Spleen (tissue), 11 donors: ENCODE results near the gene PALM3. TPM values are rescaled to one million over a fixed set of nuclear protein-coding genes. Genes with fewer than 3 reads are reported as not detected.

ENCODE experiments used
- DNase-seq: peaks from one replicate; pipeline ENCODE4 v3.0.0-alpha.2; 2020
- H3K27ac ChIP-seq, 8 donors: fragments of 200-600 bp; sonication (generic) in 7 of 8; 1 replicate in 4 of 8; 2 replicates in 4 of 8; pipeline versions ENCODE4 v1.5.0 to v1.8.0; 2016 to 2021; ENCODE audit warnings: inconsistent platforms in 4 of 8, mild to moderate bottlenecking in 4 of 8, moderate library complexity in 1 of 8
- H3K27me3 ChIP-seq, 7 donors: fragments of 200-600 bp; sonication (generic) in 6 of 7; replicated peaks in 1 of 7; 1 replicate in 4 of 7; 2 replicates in 3 of 7; pipeline versions ENCODE4 v1.5.0 to v1.8.0; 2016 to 2021; ENCODE audit warnings: inconsistent platforms in 3 of 7, mild to moderate bottlenecking in 1 of 7
- H3K36me3 ChIP-seq, 6 donors: fragments of 200-600 bp; sonication (generic) in 5 of 6; 1 replicate in 4 of 6; 2 replicates in 2 of 6; pipeline versions ENCODE4 v1.5.0 to v1.8.0; 2016 to 2021; ENCODE audit warnings: inconsistent platforms in 2 of 6
- H3K4me1 ChIP-seq, 6 donors: fragments of 200-600 bp; sonication (generic) in 5 of 6; 1 replicate in 3 of 6; 2 replicates in 3 of 6; pipeline versions ENCODE4 v1.5.0 to v1.8.0; 2016 to 2021; ENCODE audit warnings: inconsistent platforms in 3 of 6
- H3K4me3 ChIP-seq, 8 donors: fragments of 200-600 bp; sonication (generic) in 7 of 8; 1 replicate in 4 of 8; 2 replicates in 4 of 8; pipeline versions ENCODE4 v1.5.0 to v1.8.0; 2016 to 2021; ENCODE audit warnings: inconsistent platforms in 4 of 8, mild to moderate bottlenecking in 4 of 8, moderate library complexity in 2 of 8
- H3K9me3 ChIP-seq, 8 donors: fragments of 200-600 bp; sonication (generic) in 7 of 8; 1 replicate in 4 of 8; 2 replicates in 4 of 8; pipeline versions ENCODE4 v1.5.0 to v1.8.0; 2016 to 2021; ENCODE audit warnings: inconsistent platforms in 4 of 8
- POLR2A ChIP-seq, 3 donors: fragments of 450-650 bp; IDR thresholded peaks; one replicate each; pipeline ENCODE4 v1.5.1; 2017; ENCODE audit warnings: antibody characterized with exemption in 3 of 3, mild to moderate bottlenecking in 1 of 3
- POLR2AphosphoS5 ChIP-seq, 3 donors: sonication (generic); formaldehyde crosslinking; IDR thresholded peaks; one replicate each; pipeline ENCODE4 v1.5.1; 2017; ENCODE audit warnings: antibody characterized with exemption in 3 of 3
- WGBS, 5 donors: extraction: QIAGEN DNeasy Blood & Tissue Kit in 3 of 5; methylation state at CpG; one replicate each; pipeline versions ENCODE4 v1.1.5 to v1.1.7; 2013 to 2018; 5-methylcytosine and 5-hydroxymethylcytosine counted together
- intact Hi-C: fragments of 100-400 bp; cut with DNase I; formaldehyde crosslinking; loops from one replicate; pipeline ENCODE4 v1.15.0; 2023; ENCODE audit warnings: low total_unique reads
- polyA plus RNA-seq, 3 donors: library from polyadenylated mRNA; stranded (reverse); fragments of 200-250 nt; gene quantifications; one replicate each; pipeline ENCODE4 v1.2.1, GENCODE V29; 2013
- total RNA-seq, 7 donors: library from RNA; depleted of rRNA in 3 of 7; stranded (reverse); fragments of >200 nt in 3 of 7; fragmentation: NEBNext Ultra II Directional in 4 of 7; extraction: Animal tissue kit (Norgen Biotek cat#: 25700) in 4 of 7; gene quantifications; one replicate each; pipeline versions ENCODE4 v1.1.0 to v1.2.1, GENCODE V29; 2016 to 2021
- TF ChIP-seq, protein P1 (sequence below), 11 experiments: fragments of 200-600 bp in 7 of 11; fragments of 450-650 bp in 4 of 11; sonication (generic) in 4 of 11; IDR thresholded peaks in 8 of 11; conservative IDR thresholded peaks in 3 of 11; 1 replicate in 7 of 11; 2 replicates in 4 of 11; pipeline versions ENCODE4 v1.4.0 to v1.8.0; 2016 to 2021; ENCODE audit warnings: antibody characterized with exemption in 11 of 11, inconsistent platforms in 4 of 11, mild to moderate bottlenecking in 1 of 11
- donor health status: healthy with polysubstance abuse.
- donor health status: DM: no; HTN: no; CAD: no; lungs with moderate emphysema.
- donor health status: DM: no; HTN: no; CAD: no.
- donor health status: Bipolar disorder and iron deficiency.
- donor health status: healthy.
- donor health status: DM: no; HTN: no; CAD: no.
- donor health status: DM: yes; HTN: yes; CAD: no.

Gene PALM3
- total and polyA plus RNA-seq, 10 donors = 0.02 to 0.32 (median 0.05) TPM; not detected in 7

- intact Hi-C loops = no loop called here
- no peak for DNase-seq
- no peaks in the 10 kb centered on the region for H3K36me3 ChIP-seq
- H3K4me1 ChIP-seq = peaks cover 0 to 3% (median 0%) of the 10 kb centered on the region in 6 donors
- H3K4me3 ChIP-seq = no peak overlapping the region
- H3K27ac ChIP-seq = no peak overlapping the region
- H3K27me3 ChIP-seq = peaks cover 0 to 26% (median under 1%) of the 10 kb centered on the region in 7 donors
- TF ChIP-seq, protein P1, sequence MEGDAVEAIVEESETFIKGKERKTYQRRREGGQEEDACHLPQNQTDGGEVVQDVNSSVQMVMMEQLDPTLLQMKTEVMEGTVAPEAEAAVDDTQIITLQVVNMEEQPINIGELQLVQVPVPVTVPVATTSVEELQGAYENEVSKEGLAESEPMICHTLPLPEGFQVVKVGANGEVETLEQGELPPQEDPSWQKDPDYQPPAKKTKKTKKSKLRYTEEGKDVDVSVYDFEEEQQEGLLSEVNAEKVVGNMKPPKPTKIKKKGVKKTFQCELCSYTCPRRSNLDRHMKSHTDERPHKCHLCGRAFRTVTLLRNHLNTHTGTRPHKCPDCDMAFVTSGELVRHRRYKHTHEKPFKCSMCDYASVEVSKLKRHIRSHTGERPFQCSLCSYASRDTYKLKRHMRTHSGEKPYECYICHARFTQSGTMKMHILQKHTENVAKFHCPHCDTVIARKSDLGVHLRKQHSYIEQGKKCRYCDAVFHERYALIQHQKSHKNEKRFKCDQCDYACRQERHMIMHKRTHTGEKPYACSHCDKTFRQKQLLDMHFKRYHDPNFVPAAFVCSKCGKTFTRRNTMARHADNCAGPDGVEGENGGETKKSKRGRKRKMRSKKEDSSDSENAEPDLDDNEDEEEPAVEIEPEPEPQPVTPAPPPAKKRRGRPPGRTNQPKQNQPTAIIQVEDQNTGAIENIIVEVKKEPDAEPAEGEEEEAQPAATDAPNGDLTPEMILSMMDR (IDR thresholded peaks at IDR 0.05 in 8 of 11, conservative IDR thresholded peaks at IDR 0.05 in 3 of 11) = no peak
- no peak for TF ChIP-seq POLR2A (IDR thresholded peaks at IDR 0.05)
- no peak for TF ChIP-seq POLR2AphosphoS5 (IDR thresholded peaks at IDR 0.05)
- 46 to 75% (median 62%) methylated on average over 2 of the region's 2 CpGs for WGBS, 5 donors
- no peaks in the 10 kb centered on the region for H3K9me3 ChIP-seq
These were observed 4.3 kb upstream of the PALM3 start for GRCh38 chr19:14066134-14066533.

- intact Hi-C loops = no loop called here
- WGBS, 5 donors = 64 to 81% (median 70%) methylated on average over 7 of the region's 7 CpGs
- TF ChIP-seq POLR2AphosphoS5 (IDR thresholded peaks at IDR 0.05) (no peak), POLR2A (IDR thresholded peaks at IDR 0.05) (no peak)
- TF ChIP-seq, protein P1 (IDR thresholded peaks at IDR 0.05 in 8 of 11, conservative IDR thresholded peaks at IDR 0.05 in 3 of 11) = no peak
- H3K4me1 ChIP-seq = peaks cover 0 to 12% (median 8%) of the 10 kb centered on the region in 6 donors
- no peaks in the 10 kb centered on the region for H3K36me3 ChIP-seq
- no peak overlapping the region for H3K27ac ChIP-seq
- H3K27me3 ChIP-seq = peaks cover 0 to 56% (median 28%) of the 10 kb centered on the region in 7 donors
- no peak for DNase-seq
- no peak overlapping the region for H3K4me3 ChIP-seq
- H3K9me3 ChIP-seq = no peaks in the 10 kb centered on the region
These were observed 1.2 kb upstream of the PALM3 start for GRCh38 chr19:14063105-14063504.

GRCh38 chr19:14062558-14062855 lies 631 bp upstream of the PALM3 start:
- no peak for TF ChIP-seq POLR2AphosphoS5 (IDR thresholded peaks at IDR 0.05)
- TF ChIP-seq, protein P1 (IDR thresholded peaks at IDR 0.05 in 8 of 11, conservative IDR thresholded peaks at IDR 0.05 in 3 of 11) = no peak
- no peak for TF ChIP-seq POLR2A (IDR thresholded peaks at IDR 0.05)
- Histone ChIP-seq H3K27ac (no peak overlapping the region), H3K27me3 (peaks cover 0 to 62% (median 34%) of the 10 kb centered on the region in 7 donors), H3K4me3 (no peak overlapping the region), H3K36me3 (no peaks in the 10 kb centered on the region), H3K9me3 (no peaks in the 10 kb centered on the region), H3K4me1 (peaks cover 0 to 18% (median 13%) of the 10 kb centered on the region in 6 donors)
- no peak for DNase-seq
- WGBS, 5 donors = 84 to 92% (median 90%) methylated on average over 5 of the region's 5 CpGs
- intact Hi-C loops = no loop called here

DNA sequence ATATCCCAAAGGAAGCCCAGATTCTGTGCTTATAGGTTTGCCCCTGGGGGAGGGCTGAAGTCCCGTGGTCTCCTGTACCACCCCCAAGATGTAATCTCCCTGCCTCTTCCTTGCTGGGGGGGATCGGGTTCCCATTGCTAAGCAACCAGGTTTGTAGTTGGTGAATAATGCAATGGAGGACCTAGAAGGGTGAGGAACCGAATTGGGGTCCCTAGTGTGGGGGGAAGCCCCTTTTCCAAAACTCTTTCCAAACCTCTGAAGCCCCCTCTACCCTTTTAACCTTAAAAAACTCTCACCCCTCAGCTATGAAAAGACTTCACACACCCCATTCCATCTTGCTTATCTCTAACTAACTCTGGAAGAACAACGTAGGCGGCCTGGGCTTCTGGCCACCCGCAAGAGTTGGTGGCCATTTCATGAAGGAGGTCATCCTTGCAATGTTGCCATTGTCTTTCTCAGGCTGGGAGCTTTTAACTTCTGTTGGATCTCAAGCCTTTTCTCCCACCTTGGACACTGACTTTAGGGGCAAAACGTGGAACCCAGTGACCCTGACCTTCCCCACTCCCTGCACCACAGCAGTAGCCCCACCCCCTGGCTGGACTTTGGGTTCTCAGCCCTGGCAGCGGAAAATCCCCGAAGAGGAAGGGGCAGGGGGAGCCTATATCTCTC lies 661 bp downstream of the PALM3 start:
- Histone ChIP-seq H3K36me3 (no peaks in the 10 kb centered on the region), H3K4me1 (peaks cover 0 to 26% (median 17%) of the 10 kb centered on the region in 6 donors), H3K9me3 (no peaks in the 10 kb centered on the region), H3K27ac (no peak overlapping the region), H3K27me3 (peaks cover 0 to 75% (median 44%) of the 10 kb centered on the region in 7 donors), H3K4me3 (no peak overlapping the region)
- DNase-seq = no peak
- intact Hi-C loops = no loop called here
- 55 to 66% (median 57%) methylated on average over 9 of the region's 9 CpGs for WGBS, 5 donors
- TF ChIP-seq POLR2A (IDR thresholded peaks at IDR 0.05) (no peak), POLR2AphosphoS5 (IDR thresholded peaks at IDR 0.05) (no peak)
- TF ChIP-seq, protein P1 (IDR thresholded peaks at IDR 0.05 in 8 of 11, conservative IDR thresholded peaks at IDR 0.05 in 3 of 11) = no peak
